Astrocyte (in vitro differentiated cells and primary cell): ENCODE measurements around the gene STOM. TPM values are rescaled to one million over a fixed set of nuclear protein-coding genes. Genes with fewer than 3 reads are reported as not detected.

Experiments
- DNase-seq: peaks from one replicate; pipeline ENCODE4 v3.0.0-alpha.2; 2010; ENCODE audit warnings: low read depth
- FAIRE-seq: peaks from 2 replicates; lab custom pipeline; 2011; peaks lifted over from hg19 to GRCh38; lab: Jason Lieb, UNC
- H2AFZ ChIP-seq: 2 replicates; pipeline ENCODE4 v1.6.0; 2012; ENCODE audit warnings: low read depth, low read length, inconsistent platforms
- H3K27ac ChIP-seq: 2 replicates; pipeline ENCODE4 v1.5.1; 2011; ENCODE audit warnings: low read depth, low read length, inconsistent platforms
- H3K27me3 ChIP-seq: 2 replicates; pipeline ENCODE4 v1.6.0; 2011; ENCODE audit warnings: low read length, inconsistent platforms; ENCODE audit not compliant: insufficient read depth
- H3K36me3 ChIP-seq: 2 replicates; pipeline ENCODE4 v1.5.1; 2011; ENCODE audit warnings: low read length, inconsistent platforms; ENCODE audit not compliant: insufficient read depth
- H3K4me1 ChIP-seq: 2 replicates; pipeline ENCODE4 v1.5.1; 2011; ENCODE audit warnings: low read length, inconsistent platforms; ENCODE audit not compliant: insufficient read depth
- H3K4me2 ChIP-seq: 2 replicates; pipeline ENCODE4 v1.6.0; 2012; ENCODE audit warnings: low read length, inconsistent platforms
- H3K4me3 ChIP-seq: 2 replicates; pipeline ENCODE4 v1.5.1; 2011; ENCODE audit warnings: low read depth, mild to moderate bottlenecking, low read length, inconsistent platforms; ENCODE audit not compliant: insufficient read depth
- H3K79me2 ChIP-seq: 2 replicates; pipeline ENCODE4 v1.6.0; 2012; ENCODE audit warnings: mild to moderate bottlenecking, low read length, inconsistent platforms; ENCODE audit not compliant: insufficient read depth
- H3K9ac ChIP-seq: 2 replicates; pipeline ENCODE4 v1.6.0; 2012; ENCODE audit warnings: mild to moderate bottlenecking, low read length, inconsistent platforms
- H3K9me3 ChIP-seq: 2 replicates; pipeline ENCODE4 v1.5.1; 2012; ENCODE audit warnings: low read depth, mild to moderate bottlenecking, low read length, inconsistent platforms; ENCODE audit not compliant: insufficient read depth
- H4K20me1 ChIP-seq: 2 replicates; pipeline ENCODE4 v1.6.0; 2012; ENCODE audit warnings: low read length, inconsistent platforms; ENCODE audit not compliant: insufficient read depth
- H3K27ac Mint-ChIP-seq: one replicate; pipeline ENCODE4 v1.8.0; 2021; ENCODE audit warnings: mild to moderate bottlenecking, mixed read lengths; ENCODE audit not compliant: unreplicated experiment
- H3K27me3 Mint-ChIP-seq: one replicate; pipeline ENCODE4 v1.8.0; 2021; ENCODE audit warnings: low read depth, mixed read lengths; ENCODE audit not compliant: unreplicated experiment
- H3K36me3 Mint-ChIP-seq: one replicate; pipeline ENCODE4 v1.8.0; 2021; ENCODE audit warnings: low read depth, mixed read lengths; ENCODE audit not compliant: unreplicated experiment
- H3K4me1 Mint-ChIP-seq: one replicate; pipeline ENCODE4 v1.8.0; 2021; ENCODE audit warnings: low read depth, mixed read lengths; ENCODE audit not compliant: unreplicated experiment
- H3K4me3 Mint-ChIP-seq: one replicate; pipeline ENCODE4 v1.8.0; 2021; ENCODE audit warnings: mild to moderate bottlenecking, moderate library complexity, mixed read lengths; ENCODE audit not compliant: unreplicated experiment
- H3K9me3 Mint-ChIP-seq: one replicate; pipeline ENCODE4 v1.8.0; 2021; ENCODE audit warnings: mild to moderate bottlenecking, mixed read lengths; ENCODE audit not compliant: unreplicated experiment
- EZH2 ChIP-seq: IDR thresholded peaks from 2 replicates; pipeline ENCODE4 v1.6.1; 2012; ENCODE audit warnings: mild to moderate bottlenecking, low read length, inconsistent platforms; ENCODE audit not compliant: insufficient read depth
- total RNA-seq: library from RNA; stranded (reverse); gene quantifications from 2 replicates; pipeline ENCODE4 v1.2.1, GENCODE V29; 2021
- TF ChIP-seq, protein P1 (sequence below): IDR thresholded peaks from 2 replicates; pipeline ENCODE4 v1.5.1; 2011; ENCODE audit warnings: low read depth, mild to moderate bottlenecking, inconsistent platforms, low read length, moderate library complexity; ENCODE audit not compliant: insufficient read depth

The STOM gene
- total RNA-seq, 1 donor from 2014 or later = 8.7 TPM

DNA sequence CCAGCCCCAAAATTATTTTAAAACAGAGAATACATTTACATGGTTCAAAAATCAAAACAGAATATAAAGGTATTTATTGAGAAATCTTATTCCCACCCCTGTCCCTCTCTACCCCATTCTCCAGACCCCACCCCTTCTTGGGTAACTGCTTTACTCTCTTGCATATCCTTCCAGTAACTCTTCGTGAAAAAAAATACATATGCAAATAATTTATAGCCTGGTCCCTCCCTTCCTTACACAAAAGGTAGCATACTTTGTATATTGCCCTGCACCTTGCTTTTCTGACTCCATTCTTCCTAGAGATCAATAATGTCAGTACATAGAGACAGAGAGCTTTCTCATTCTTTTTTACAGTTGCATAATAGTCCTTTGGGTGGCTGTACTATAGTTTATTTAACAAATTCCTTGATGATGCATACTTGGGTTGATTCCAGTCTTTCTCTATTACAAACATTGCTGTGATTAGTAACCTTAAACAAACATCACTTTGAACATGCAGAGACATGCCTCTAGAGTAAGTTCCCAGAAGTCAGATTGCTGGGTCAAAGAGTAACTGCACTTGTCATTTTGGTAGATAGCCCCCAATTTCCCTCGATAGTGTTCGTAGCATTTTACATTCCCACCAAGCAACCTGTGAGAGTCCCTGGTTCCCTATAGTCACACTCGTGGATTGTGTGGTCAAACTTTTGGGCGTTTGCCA is 47.9 kb downstream of the STOM start:
- DNase-seq = peak; percentile 94
- no peak overlapping the region for H2AFZ ChIP-seq

DNA sequence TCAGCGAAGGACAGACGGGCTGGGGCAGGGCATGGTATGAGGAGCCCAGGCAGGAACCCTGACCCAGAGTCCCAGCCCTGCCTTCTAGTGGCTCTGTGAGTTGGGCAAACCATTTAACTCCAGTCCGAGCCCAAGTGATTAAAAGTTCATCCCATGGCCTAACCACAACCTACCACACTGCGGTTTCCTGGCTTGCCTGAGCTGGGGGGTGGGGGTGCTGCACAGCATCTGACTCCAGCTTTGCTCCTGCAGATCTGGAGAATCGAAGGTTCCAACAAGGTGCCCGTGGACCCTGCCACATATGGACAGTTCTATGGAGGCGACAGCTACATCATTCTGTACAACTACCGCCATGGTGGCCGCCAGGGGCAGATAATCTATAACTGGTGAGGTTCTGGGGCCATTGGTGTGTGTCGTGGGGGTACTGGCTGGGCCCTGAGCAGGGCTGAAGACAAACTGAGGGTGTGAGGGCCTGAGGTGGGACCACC is 49.0 kb downstream of the STOM start:
- no peak for TF ChIP-seq EZH2
- TF ChIP-seq, protein P1, sequence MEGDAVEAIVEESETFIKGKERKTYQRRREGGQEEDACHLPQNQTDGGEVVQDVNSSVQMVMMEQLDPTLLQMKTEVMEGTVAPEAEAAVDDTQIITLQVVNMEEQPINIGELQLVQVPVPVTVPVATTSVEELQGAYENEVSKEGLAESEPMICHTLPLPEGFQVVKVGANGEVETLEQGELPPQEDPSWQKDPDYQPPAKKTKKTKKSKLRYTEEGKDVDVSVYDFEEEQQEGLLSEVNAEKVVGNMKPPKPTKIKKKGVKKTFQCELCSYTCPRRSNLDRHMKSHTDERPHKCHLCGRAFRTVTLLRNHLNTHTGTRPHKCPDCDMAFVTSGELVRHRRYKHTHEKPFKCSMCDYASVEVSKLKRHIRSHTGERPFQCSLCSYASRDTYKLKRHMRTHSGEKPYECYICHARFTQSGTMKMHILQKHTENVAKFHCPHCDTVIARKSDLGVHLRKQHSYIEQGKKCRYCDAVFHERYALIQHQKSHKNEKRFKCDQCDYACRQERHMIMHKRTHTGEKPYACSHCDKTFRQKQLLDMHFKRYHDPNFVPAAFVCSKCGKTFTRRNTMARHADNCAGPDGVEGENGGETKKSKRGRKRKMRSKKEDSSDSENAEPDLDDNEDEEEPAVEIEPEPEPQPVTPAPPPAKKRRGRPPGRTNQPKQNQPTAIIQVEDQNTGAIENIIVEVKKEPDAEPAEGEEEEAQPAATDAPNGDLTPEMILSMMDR = no peak
- Mint-ChIP-seq H3K27ac (no peak overlapping the region), H3K4me1 (peaks cover 11% of the 10 kb centered on the region), H3K4me3 (no peak overlapping the region), H3K9me3 (no peaks in the 10 kb centered on the region), H3K27me3 (no peaks in the 10 kb centered on the region), H3K36me3 (peaks cover 30% of the 10 kb centered on the region)
- Histone ChIP-seq H3K4me3 (no peak overlapping the region), H3K79me2 (no peaks in the 10 kb centered on the region), H4K20me1 (no peaks in the 10 kb centered on the region), H3K9me3 (no peaks in the 10 kb centered on the region), H3K4me2 (no peak overlapping the region), H3K9ac (no peak overlapping the region), H2AFZ (no peak overlapping the region), H3K27ac (peak overlapping the region; percentile 28), H3K4me1 (peaks cover 22% of the 10 kb centered on the region), H3K27me3 (no peaks in the 10 kb centered on the region), H3K36me3 (peaks cover 42% of the 10 kb centered on the region)
- FAIRE-seq = no peak
- peak; percentile 73 for DNase-seq

More for the DNA sequence above, 47.9 kb downstream of the STOM start:
- TF ChIP-seq, protein P1 = no peak
- TF ChIP-seq EZH2 = no peak
- peaks cover 43% of the 10 kb centered on the region for H3K36me3 ChIP-seq
- H4K20me1 ChIP-seq = peaks cover 3% of the 10 kb centered on the region
- H3K27ac Mint-ChIP-seq = peak overlapping the region; percentile 85
- FAIRE-seq = peak; percentile 63
- H3K27me3 ChIP-seq = no peaks in the 10 kb centered on the region
- H3K4me3 ChIP-seq = no peak overlapping the region
- peak overlapping the region; percentile 24 for H3K4me2 ChIP-seq
- H3K27me3 Mint-ChIP-seq = no peaks in the 10 kb centered on the region
- H3K27ac ChIP-seq = peak overlapping the region; percentile 91
- H3K4me1 ChIP-seq = peaks cover 24% of the 10 kb centered on the region
- peaks cover 24% of the 10 kb centered on the region for H3K36me3 Mint-ChIP-seq
- no peak overlapping the region for H3K4me3 Mint-ChIP-seq
- peaks cover 11% of the 10 kb centered on the region for H3K4me1 Mint-ChIP-seq
- H3K9me3 Mint-ChIP-seq = no peaks in the 10 kb centered on the region
- H3K9ac ChIP-seq = peak overlapping the region; percentile 35
- H3K79me2 ChIP-seq = no peaks in the 10 kb centered on the region
- no peaks in the 10 kb centered on the region for H3K9me3 ChIP-seq

DNA sequence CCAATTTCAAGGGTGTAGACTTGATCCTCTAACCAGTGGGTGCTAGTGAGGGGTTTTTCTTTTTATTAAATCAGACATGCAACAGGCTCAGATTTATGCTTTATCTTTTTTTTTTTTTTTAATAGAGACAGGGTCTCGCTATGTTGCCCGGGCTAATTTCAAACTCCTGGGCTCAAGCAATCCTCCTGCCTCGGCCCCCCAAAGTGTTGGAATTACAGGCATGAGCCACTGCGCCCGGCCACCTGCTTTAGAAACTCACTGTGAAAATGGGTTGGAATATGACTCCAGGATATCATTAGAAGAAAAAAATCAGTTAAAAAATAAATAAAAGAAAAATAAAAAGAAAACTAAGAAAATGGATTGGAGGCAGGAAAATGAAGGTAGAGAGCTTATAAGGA is 50.7 kb downstream of the STOM start:
- no peaks in the 10 kb centered on the region for H3K9me3 Mint-ChIP-seq
- H3K4me3 Mint-ChIP-seq = no peak overlapping the region
- Histone ChIP-seq H3K9ac (no peak overlapping the region), H3K9me3 (no peaks in the 10 kb centered on the region), H3K36me3 (peaks cover 34% of the 10 kb centered on the region), H3K4me3 (no peak overlapping the region), H3K27ac (no peak overlapping the region), H3K79me2 (no peaks in the 10 kb centered on the region), H3K27me3 (no peaks in the 10 kb centered on the region), H3K4me1 (peaks cover 16% of the 10 kb centered on the region), H3K4me2 (no peak overlapping the region), H2AFZ (no peak overlapping the region), H4K20me1 (no peaks in the 10 kb centered on the region)
- H3K4me1 Mint-ChIP-seq = peaks cover 11% of the 10 kb centered on the region
- DNase-seq (no peak), FAIRE-seq (no peak)
- H3K27me3 Mint-ChIP-seq = no peaks in the 10 kb centered on the region
- H3K27ac Mint-ChIP-seq = peak overlapping the region; percentile 53
- TF ChIP-seq, protein P1 = no peak
- no peak for TF ChIP-seq EZH2
- H3K36me3 Mint-ChIP-seq = peaks cover 24% of the 10 kb centered on the region
